Panc1 (cell line): Measurements from ENCODE around the gene TTC24. TPM values are rescaled to one million over a fixed set of nuclear protein-coding genes. Genes with fewer than 3 reads are reported as not detected.

Source experiments
- ATAC-seq: fragments of 200-7000 bp; cut with Tn5 transposase; 2 replicates; pipeline ENCODE4 v1.9.1; 2020; ENCODE audit warnings: mild to moderate bottlenecking, moderate library complexity
- BruUV-seq: library from RNA; stranded (reverse); fragments of 400-500 nt; replicated peaks from 2 replicates; lab custom pipeline; 2021; lab: Mats Ljungman, UMichigan
- CTCF ChIA-PET: fragments of 300-600 bp; sonication (Branson Sonifier 250); formaldehyde crosslinking; loops from one replicate; lab custom pipeline; 2022; ENCODE audit warnings: antibody characterized with exemption; lab: Charles Lee
- POLR2A ChIA-PET: fragments of 300-600 bp; sonication (Branson Sonifier 250); formaldehyde crosslinking; loops from one replicate; lab custom pipeline; 2022; ENCODE audit warnings: antibody characterized with exemption; lab: Charles Lee
- DNase-seq: peaks from one replicate; pipeline ENCODE4 v3.0.0-alpha.2; 2010; ENCODE audit warnings: low read depth, low spot score
- H3K27ac ChIP-seq: 2 replicates; pipeline ENCODE4 v1.5.1; 2011; ENCODE audit warnings: mild to moderate bottlenecking, low read length, inconsistent platforms
- H3K27me3 ChIP-seq: fragments of 200-500 bp; sonication (Bioruptor generic); 2 replicates; pipeline ENCODE4 v1.6.0; 2014; ENCODE audit warnings: low read length, inconsistent platforms; ENCODE audit not compliant: control insufficient read depth, insufficient read depth
- H3K36me3 ChIP-seq: fragments of 200-500 bp; sonication (Bioruptor generic); 2 replicates; pipeline ENCODE4 v1.5.1; 2014; ENCODE audit warnings: inconsistent platforms, mild to moderate bottlenecking, low read length, moderate library complexity; ENCODE audit not compliant: control insufficient read depth, insufficient read depth
- H3K4me1 ChIP-seq: 2 replicates; pipeline ENCODE4 v1.5.1; 2011; ENCODE audit warnings: inconsistent platforms, mild to moderate bottlenecking, low read length, moderate library complexity; ENCODE audit not compliant: control insufficient read depth, insufficient read depth
- H3K4me3 ChIP-seq, 2 experiments: 2 replicates each; pipeline ENCODE4 v1.5.1; 2011 to 2012; ENCODE audit warnings: low read depth in 2 of 2, low read length in 2 of 2, mild to moderate bottlenecking in 2 of 2, inconsistent platforms in 1 of 2, moderate library complexity in 1 of 2
- H3K9me3 ChIP-seq: fragments of 200-500 bp; sonication (Bioruptor generic); 2 replicates; pipeline ENCODE4 v1.5.1; 2014; ENCODE audit warnings: low read depth, mild to moderate bottlenecking, inconsistent platforms, low read length, moderate library complexity; ENCODE audit not compliant: control insufficient read depth, insufficient read depth
- POLR2AphosphoS5 ChIP-seq: IDR thresholded peaks from 2 replicates; pipeline ENCODE4 v1.6.1; 2012; ENCODE audit warnings: mild to moderate bottlenecking, low read depth, low read length, moderate library complexity
- SIN3A ChIP-seq: IDR thresholded peaks from 2 replicates; pipeline ENCODE4 v1.6.1; 2012; ENCODE audit warnings: low read depth, mild to moderate bottlenecking, low read length, moderate library complexity, borderline replicate concordance; ENCODE audit not compliant: insufficient read depth
- TCF7L2 ChIP-seq: IDR thresholded peaks from 2 replicates; pipeline ENCODE4 v1.6.1; 2011; ENCODE audit warnings: mild to moderate bottlenecking, low read depth, low read length, inconsistent platforms
- in situ Hi-C: cut with HindIII; loops from 2 replicates; pipeline ENCODE4 v1.10.0; 2016; ENCODE audit warnings: low sequenced_read_pairs, low pct_unique_long_range_greater_than_20kb
- intact Hi-C: fragments of 100-400 bp; cut with micrococcal nuclease; formaldehyde crosslinking; loops from one replicate; pipeline ENCODE4 v1.10.0; 2022; ENCODE audit not compliant: unreplicated experiment
- total RNA-seq: library from RNA; stranded (reverse); gene quantifications from one replicate; pipeline ENCODE4 v1.2.1, GENCODE V29; 2021; ENCODE audit not compliant: unreplicated experiment
- TF ChIP-seq, protein P1 (sequence below): fragments of 450-650 bp; IDR thresholded peaks from 2 replicates; pipeline ENCODE4 v1.5.1; 2017; ENCODE audit warnings: mild to moderate bottlenecking
- TF ChIP-seq, protein P2 (sequence below), 2 experiments: IDR thresholded peaks; 2 replicates each; pipeline ENCODE4 v1.6.1; 2011 to 2012; ENCODE audit warnings: low read depth in 2 of 2, control low read depth in 1 of 2, low read length in 1 of 2, mild to moderate bottlenecking in 1 of 2, moderate library complexity in 1 of 2; ENCODE audit not compliant: insufficient read depth in 1 of 2

Gene TTC24
- total RNA-seq, 1 experiment from 2014 or later, result not detected

DNA sequence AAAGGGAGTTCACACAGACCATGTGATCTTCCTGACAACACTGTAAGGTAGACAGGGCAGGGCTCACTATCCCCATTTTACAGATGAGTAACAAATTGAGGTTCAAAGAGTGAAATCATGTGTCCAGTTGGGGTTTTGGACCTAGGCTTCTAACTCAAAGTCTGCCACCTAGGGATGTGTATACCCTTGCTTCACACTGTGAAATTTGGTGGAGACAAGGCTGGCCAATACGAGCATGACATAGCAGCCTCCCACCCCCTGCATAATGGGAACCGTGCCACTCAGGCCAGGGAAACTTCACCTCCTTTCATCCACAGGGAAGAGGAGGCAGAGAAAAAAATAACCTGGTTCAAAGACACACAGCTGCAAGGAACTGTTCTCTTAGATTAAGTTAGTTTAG lies 14.0 kb upstream of the TTC24 start:
- DNase-seq, result no peak
- in situ Hi-C loops, result no loop called here
- H3K4me3 ChIP-seq, result no peak overlapping the region
- intact Hi-C loops, result no loop called here
- ChIA-PET POLR2A (no interaction called here), CTCF (no interaction called here)
- BruUV-seq, result no TSS peak
- no peak for TF ChIP-seq SIN3A
- TF ChIP-seq, protein P1, sequence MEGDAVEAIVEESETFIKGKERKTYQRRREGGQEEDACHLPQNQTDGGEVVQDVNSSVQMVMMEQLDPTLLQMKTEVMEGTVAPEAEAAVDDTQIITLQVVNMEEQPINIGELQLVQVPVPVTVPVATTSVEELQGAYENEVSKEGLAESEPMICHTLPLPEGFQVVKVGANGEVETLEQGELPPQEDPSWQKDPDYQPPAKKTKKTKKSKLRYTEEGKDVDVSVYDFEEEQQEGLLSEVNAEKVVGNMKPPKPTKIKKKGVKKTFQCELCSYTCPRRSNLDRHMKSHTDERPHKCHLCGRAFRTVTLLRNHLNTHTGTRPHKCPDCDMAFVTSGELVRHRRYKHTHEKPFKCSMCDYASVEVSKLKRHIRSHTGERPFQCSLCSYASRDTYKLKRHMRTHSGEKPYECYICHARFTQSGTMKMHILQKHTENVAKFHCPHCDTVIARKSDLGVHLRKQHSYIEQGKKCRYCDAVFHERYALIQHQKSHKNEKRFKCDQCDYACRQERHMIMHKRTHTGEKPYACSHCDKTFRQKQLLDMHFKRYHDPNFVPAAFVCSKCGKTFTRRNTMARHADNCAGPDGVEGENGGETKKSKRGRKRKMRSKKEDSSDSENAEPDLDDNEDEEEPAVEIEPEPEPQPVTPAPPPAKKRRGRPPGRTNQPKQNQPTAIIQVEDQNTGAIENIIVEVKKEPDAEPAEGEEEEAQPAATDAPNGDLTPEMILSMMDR, result no peak
- TF ChIP-seq, protein P2, sequence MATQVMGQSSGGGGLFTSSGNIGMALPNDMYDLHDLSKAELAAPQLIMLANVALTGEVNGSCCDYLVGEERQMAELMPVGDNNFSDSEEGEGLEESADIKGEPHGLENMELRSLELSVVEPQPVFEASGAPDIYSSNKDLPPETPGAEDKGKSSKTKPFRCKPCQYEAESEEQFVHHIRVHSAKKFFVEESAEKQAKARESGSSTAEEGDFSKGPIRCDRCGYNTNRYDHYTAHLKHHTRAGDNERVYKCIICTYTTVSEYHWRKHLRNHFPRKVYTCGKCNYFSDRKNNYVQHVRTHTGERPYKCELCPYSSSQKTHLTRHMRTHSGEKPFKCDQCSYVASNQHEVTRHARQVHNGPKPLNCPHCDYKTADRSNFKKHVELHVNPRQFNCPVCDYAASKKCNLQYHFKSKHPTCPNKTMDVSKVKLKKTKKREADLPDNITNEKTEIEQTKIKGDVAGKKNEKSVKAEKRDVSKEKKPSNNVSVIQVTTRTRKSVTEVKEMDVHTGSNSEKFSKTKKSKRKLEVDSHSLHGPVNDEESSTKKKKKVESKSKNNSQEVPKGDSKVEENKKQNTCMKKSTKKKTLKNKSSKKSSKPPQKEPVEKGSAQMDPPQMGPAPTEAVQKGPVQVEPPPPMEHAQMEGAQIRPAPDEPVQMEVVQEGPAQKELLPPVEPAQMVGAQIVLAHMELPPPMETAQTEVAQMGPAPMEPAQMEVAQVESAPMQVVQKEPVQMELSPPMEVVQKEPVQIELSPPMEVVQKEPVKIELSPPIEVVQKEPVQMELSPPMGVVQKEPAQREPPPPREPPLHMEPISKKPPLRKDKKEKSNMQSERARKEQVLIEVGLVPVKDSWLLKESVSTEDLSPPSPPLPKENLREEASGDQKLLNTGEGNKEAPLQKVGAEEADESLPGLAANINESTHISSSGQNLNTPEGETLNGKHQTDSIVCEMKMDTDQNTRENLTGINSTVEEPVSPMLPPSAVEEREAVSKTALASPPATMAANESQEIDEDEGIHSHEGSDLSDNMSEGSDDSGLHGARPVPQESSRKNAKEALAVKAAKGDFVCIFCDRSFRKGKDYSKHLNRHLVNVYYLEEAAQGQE (IDR thresholded peaks at IDR 0.05; ENCODE audit: insufficient read depth in 1 of 2, low read depth in 2 of 2, low read length in 1 of 2), result no peak
- ATAC-seq, result no peak
- H3K27ac ChIP-seq, result no peak overlapping the region
- no peaks in the 10 kb centered on the region for H3K27me3 ChIP-seq
- H3K4me1 ChIP-seq, result no peaks in the 10 kb centered on the region
- peaks cover 8% of the 10 kb centered on the region; the same call in 1 of the 2 replicates for H3K36me3 ChIP-seq
- H3K9me3 ChIP-seq, result no peaks in the 10 kb centered on the region

DNA sequence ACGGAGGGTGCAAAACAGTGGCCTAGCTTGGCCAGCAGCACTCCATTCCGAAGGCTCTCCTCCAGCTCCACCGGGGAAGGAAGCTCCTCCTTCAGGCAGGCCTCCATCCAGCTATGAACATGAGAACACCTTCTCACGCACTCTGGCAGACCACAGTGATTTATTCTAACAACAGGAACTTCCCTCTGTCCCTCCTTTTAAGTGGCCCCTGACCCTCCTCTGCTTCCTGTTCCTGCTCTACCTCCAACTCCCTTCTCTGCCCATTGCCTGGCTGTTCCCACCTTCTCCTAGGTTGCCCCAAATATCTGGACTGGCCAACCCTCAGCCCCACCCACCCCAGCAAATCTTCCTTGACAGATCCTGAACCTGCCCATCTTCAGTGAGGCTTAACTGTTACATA lies 13.1 kb upstream of the TTC24 start:
- Histone ChIP-seq H3K9me3 (no peaks in the 10 kb centered on the region), H3K27ac (no peak overlapping the region), H3K4me1 (peaks cover 6% of the 10 kb centered on the region), H3K27me3 (no peaks in the 10 kb centered on the region), H3K4me3 (no peak overlapping the region), H3K36me3 (peaks cover 8% of the 10 kb centered on the region; the same call in 1 of the 2 replicates)
- DNase-seq (no peak), ATAC-seq (no peak)
- intact Hi-C loops (no loop called here), in situ Hi-C loops (no loop called here)
- no TSS peak for BruUV-seq
- ChIA-PET POLR2A (interaction anchor here (0.5 kb wide), 1 partner anchor 49 kb away, joined by 3 read pairs; no protein-coding TSS in a partner anchor), CTCF (no interaction called here)
- TF ChIP-seq, protein P1, result no peak
- TF ChIP-seq, protein P2 (IDR thresholded peaks at IDR 0.05; ENCODE audit: insufficient read depth in 1 of 2, low read depth in 2 of 2, low read length in 1 of 2), result no peak
- TF ChIP-seq TCF7L2 (no peak), SIN3A (no peak), POLR2AphosphoS5 (no peak)
